ENCODE data around the gene TM4SF18. TPM values are rescaled to one million over a fixed set of nuclear protein-coding genes. Genes with fewer than 3 reads are reported as not detected.

TM4SF18 gene
- polyA plus RNA-seq, 1 of the 3 experiments (the other 2 are of a cell fraction): 0.30 TPM

GRCh38 chr3:149325581-149325980 is 7.9 kb downstream of the TM4SF18 start:
- H4K20me1 ChIP-seq (ENCODE audit: insufficient read depth): no peaks in the 10 kb centered on the region
- H3K9me3 ChIP-seq: no peaks in the 10 kb centered on the region
- ChIA-PET CTCF (no interaction called here), POLR2A (no interaction called here)
- no peaks in the 10 kb centered on the region for H3K9me2 ChIP-seq
- no peak overlapping the region for H3K9ac ChIP-seq
- H3F3A ChIP-seq (replicated peaks; ENCODE audit: insufficient read depth): peaks cover 2% of the 10 kb centered on the region
- TF ChIP-seq, protein P1, sequence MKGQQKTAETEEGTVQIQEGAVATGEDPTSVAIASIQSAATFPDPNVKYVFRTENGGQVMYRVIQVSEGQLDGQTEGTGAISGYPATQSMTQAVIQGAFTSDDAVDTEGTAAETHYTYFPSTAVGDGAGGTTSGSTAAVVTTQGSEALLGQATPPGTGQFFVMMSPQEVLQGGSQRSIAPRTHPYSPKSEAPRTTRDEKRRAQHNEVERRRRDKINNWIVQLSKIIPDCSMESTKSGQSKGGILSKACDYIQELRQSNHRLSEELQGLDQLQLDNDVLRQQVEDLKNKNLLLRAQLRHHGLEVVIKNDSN (IDR thresholded peaks at IDR 0.05; ENCODE audit: borderline replicate concordance, low read depth): no peak
- TF ChIP-seq TAF1 (IDR thresholded peaks at IDR 0.05; ENCODE audit: borderline replicate concordance, low read depth, low read length): no peak
- no peak for TF ChIP-seq TCF12 (IDR thresholded peaks at IDR 0.05)
- TF ChIP-seq EP300 (IDR thresholded peaks at IDR 0.05; ENCODE audit: borderline replicate concordance in 1 of 2, low read depth in 1 of 2, low read length in 1 of 2): no peak
- TF ChIP-seq, protein P2, sequence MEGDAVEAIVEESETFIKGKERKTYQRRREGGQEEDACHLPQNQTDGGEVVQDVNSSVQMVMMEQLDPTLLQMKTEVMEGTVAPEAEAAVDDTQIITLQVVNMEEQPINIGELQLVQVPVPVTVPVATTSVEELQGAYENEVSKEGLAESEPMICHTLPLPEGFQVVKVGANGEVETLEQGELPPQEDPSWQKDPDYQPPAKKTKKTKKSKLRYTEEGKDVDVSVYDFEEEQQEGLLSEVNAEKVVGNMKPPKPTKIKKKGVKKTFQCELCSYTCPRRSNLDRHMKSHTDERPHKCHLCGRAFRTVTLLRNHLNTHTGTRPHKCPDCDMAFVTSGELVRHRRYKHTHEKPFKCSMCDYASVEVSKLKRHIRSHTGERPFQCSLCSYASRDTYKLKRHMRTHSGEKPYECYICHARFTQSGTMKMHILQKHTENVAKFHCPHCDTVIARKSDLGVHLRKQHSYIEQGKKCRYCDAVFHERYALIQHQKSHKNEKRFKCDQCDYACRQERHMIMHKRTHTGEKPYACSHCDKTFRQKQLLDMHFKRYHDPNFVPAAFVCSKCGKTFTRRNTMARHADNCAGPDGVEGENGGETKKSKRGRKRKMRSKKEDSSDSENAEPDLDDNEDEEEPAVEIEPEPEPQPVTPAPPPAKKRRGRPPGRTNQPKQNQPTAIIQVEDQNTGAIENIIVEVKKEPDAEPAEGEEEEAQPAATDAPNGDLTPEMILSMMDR (IDR thresholded peaks at IDR 0.05): no peak
- no peak for TF ChIP-seq RCOR1 (IDR thresholded peaks at IDR 0.05; ENCODE audit: low read length)
- H3K4me2 ChIP-seq: no peak overlapping the region
- no peaks in the 10 kb centered on the region for H3K36me3 ChIP-seq (replicated peaks in 1 of 2; ENCODE audit: control insufficient read depth in 1 of 2, insufficient read depth in 2 of 2, low read length in 1 of 2)
- no peaks in the 10 kb centered on the region for H3K79me2 ChIP-seq (ENCODE audit: insufficient read depth)
- no peak overlapping the region for H3K4me3 ChIP-seq (ENCODE audit: low read depth in 2 of 2, low read length in 1 of 2)
- H3K27ac ChIP-seq (ENCODE audit: low read depth in 2 of 2, low read length in 1 of 2): no peak overlapping the region
- H3K4me1 ChIP-seq (ENCODE audit: control insufficient read depth in 1 of 2, insufficient read depth in 2 of 2, low read depth in 1 of 2, low read length in 1 of 2): peaks cover under 1 to 2% of the 10 kb centered on the region in 2 experiments; a peak in 1 of 4 replicates
- H2AFZ ChIP-seq (ENCODE audit: low read depth): no peak overlapping the region
- DNase-seq: no peak
- H3K27me3 ChIP-seq (ENCODE audit: insufficient read depth): no peaks in the 10 kb centered on the region

DNA sequence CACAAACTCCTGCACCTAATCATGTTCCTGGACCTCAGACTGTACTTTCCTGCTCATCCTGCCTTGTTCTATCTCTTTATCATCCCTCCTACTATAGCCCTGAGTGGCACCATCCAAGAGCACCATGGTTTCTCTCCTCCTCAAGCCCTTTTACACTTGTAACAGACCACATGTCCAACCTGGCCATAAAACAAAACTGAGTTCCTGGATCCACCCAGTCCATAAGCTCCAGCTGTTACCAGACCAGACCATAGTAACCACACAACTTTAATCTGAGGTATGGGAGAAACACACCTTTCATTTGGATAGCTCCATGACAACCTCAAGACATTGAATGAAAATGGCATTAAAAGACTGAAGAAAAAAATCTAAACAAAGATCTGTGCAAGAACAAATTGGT is 9.1 kb downstream of the TM4SF18 start:
- TF ChIP-seq MXI1 (IDR thresholded peaks at IDR 0.05; ENCODE audit: low read depth, low read length) (no peak), CHD2 (IDR thresholded peaks at IDR 0.05; ENCODE audit: low read length, partially characterized antibody) (no peak), TCF12 (IDR thresholded peaks at IDR 0.05) (no peak), ZBTB33 (IDR thresholded peaks at IDR 0.05; ENCODE audit: borderline replicate concordance, low read depth) (no peak), EZH2phosphoT487 (IDR thresholded peaks at IDR 0.05; ENCODE audit: borderline replicate concordance, low read depth) (no peak), ELF1 (IDR thresholded peaks at IDR 0.05) (no peak), RFX5 (IDR thresholded peaks at IDR 0.05; ENCODE audit: low read length) (no peak), GABPA (IDR thresholded peaks at IDR 0.05; ENCODE audit: low read depth) (no peak), FOXJ3 (CRISPR knock-in tag; IDR thresholded peaks at IDR 0.05) (no peak), SIN3A (IDR thresholded peaks at IDR 0.05; ENCODE audit: borderline replicate concordance, low read depth, low read length) (no peak), JUND (IDR thresholded peaks at IDR 0.05) (no peak)
- TF ChIP-seq, protein P2 (IDR thresholded peaks at IDR 0.05): no peak
- DNase-seq: no peak
- Histone ChIP-seq H3K4me2 (no peak overlapping the region), H3K9me2 (no peaks in the 10 kb centered on the region), H3K9me3 (no peaks in the 10 kb centered on the region), H3K27me3 (ENCODE audit: insufficient read depth) (no peaks in the 10 kb centered on the region), H3K36me3 (replicated peaks in 1 of 2; ENCODE audit: control insufficient read depth in 1 of 2, insufficient read depth in 2 of 2, low read length in 1 of 2) (no peaks in the 10 kb centered on the region), H4K20me1 (ENCODE audit: insufficient read depth) (no peaks in the 10 kb centered on the region), H2AFZ (ENCODE audit: low read depth) (no peak overlapping the region), H3K4me1 (ENCODE audit: control insufficient read depth in 1 of 2, insufficient read depth in 2 of 2, low read depth in 1 of 2, low read length in 1 of 2) (no peaks in the 10 kb centered on the region), H3F3A (replicated peaks; ENCODE audit: insufficient read depth) (peaks cover 2% of the 10 kb centered on the region), H3K4me3 (ENCODE audit: low read depth in 2 of 2, low read length in 1 of 2) (no peak overlapping the region), H3K9ac (no peak overlapping the region), H3K79me2 (ENCODE audit: insufficient read depth) (no peaks in the 10 kb centered on the region), H3K27ac (ENCODE audit: low read depth in 2 of 2, low read length in 1 of 2) (no peak overlapping the region)
- ChIA-PET POLR2A (no interaction called here), CTCF (interaction anchor here (0.7 kb wide), 1 partner anchor 396 kb away, joined by 3 read pairs; no protein-coding TSS in a partner anchor)
